ENCODE data around the gene NCOR2. TPM values are rescaled to one million over a fixed set of nuclear protein-coding genes. Genes with fewer than 3 reads are reported as not detected.

NCOR2 gene
- total RNA-seq, 4 donors from 2014 or later = 45.3 to 178 (median 99.9) TPM

GRCh38 chr12:124565656-124566160 lies 1.7 kb downstream of the NCOR2 start:
- 9 to 13% methylated on average over 11 to 14 of the region's 14 CpGs for WGBS, 2 donors
- TF ChIP-seq, protein P1, sequence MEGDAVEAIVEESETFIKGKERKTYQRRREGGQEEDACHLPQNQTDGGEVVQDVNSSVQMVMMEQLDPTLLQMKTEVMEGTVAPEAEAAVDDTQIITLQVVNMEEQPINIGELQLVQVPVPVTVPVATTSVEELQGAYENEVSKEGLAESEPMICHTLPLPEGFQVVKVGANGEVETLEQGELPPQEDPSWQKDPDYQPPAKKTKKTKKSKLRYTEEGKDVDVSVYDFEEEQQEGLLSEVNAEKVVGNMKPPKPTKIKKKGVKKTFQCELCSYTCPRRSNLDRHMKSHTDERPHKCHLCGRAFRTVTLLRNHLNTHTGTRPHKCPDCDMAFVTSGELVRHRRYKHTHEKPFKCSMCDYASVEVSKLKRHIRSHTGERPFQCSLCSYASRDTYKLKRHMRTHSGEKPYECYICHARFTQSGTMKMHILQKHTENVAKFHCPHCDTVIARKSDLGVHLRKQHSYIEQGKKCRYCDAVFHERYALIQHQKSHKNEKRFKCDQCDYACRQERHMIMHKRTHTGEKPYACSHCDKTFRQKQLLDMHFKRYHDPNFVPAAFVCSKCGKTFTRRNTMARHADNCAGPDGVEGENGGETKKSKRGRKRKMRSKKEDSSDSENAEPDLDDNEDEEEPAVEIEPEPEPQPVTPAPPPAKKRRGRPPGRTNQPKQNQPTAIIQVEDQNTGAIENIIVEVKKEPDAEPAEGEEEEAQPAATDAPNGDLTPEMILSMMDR (IDR thresholded peaks at IDR 0.05) = no peak
- TF ChIP-seq POLR2A (IDR thresholded peaks at IDR 0.05) = no peak
- Histone ChIP-seq H3K27ac (peak overlapping the region; percentile 91 to 95 (median 95)), H3K27me3 (no peaks in the 10 kb centered on the region), H3K9me3 (no peaks in the 10 kb centered on the region), H3K4me3 (replicated peaks in 1 of 3) (peak overlapping the region; percentile 63 to 91 (median 86)), H3K4me1 (peaks cover 45 to 49% of the 10 kb centered on the region in 2 donors), H3K36me3 (no peaks in the 10 kb centered on the region)
- no peak for DNase-seq
- intact Hi-C loops (cut with DNase I) = loop anchor here (5.0 kb wide), 2 partner anchors 43 to 202 kb away; no protein-coding TSS in a partner anchor

GRCh38 chr12:124564971-124565491 lies 2.4 kb downstream of the NCOR2 start:
- Histone ChIP-seq H3K4me1 (peaks cover 45 to 49% of the 10 kb centered on the region in 2 donors), H3K4me3 (replicated peaks in 1 of 3) (no peak overlapping the region), H3K27me3 (no peaks in the 10 kb centered on the region), H3K9me3 (no peaks in the 10 kb centered on the region), H3K27ac (peak overlapping the region in 1 of 3 donors; percentile 91), H3K36me3 (no peaks in the 10 kb centered on the region)
- TF ChIP-seq POLR2A (IDR thresholded peaks at IDR 0.05) = no peak
- TF ChIP-seq, protein P1 (IDR thresholded peaks at IDR 0.05) = no peak
- 69 to 76% methylated on average over 10 to 18 of the region's 19 CpGs for WGBS, 2 donors
- intact Hi-C loops (cut with DNase I) = loop anchor here (5.0 kb wide), 2 partner anchors 43 to 202 kb away; no protein-coding TSS in a partner anchor
- DNase-seq = peak; percentile 31 to 37

- Histone ChIP-seq H3K27ac (no peak overlapping the region), H3K9me3 (no peaks in the 10 kb centered on the region), H3K4me1 (peaks cover 45 to 49% of the 10 kb centered on the region in 2 donors), H3K36me3 (no peaks in the 10 kb centered on the region), H3K27me3 (no peaks in the 10 kb centered on the region), H3K4me3 (replicated peaks in 1 of 3) (no peak overlapping the region)
- no peak for TF ChIP-seq POLR2A (IDR thresholded peaks at IDR 0.05)
- TF ChIP-seq, protein P1 (IDR thresholded peaks at IDR 0.05) = no peak
- WGBS, 2 donors = 41 to 51% methylated on average over 6 to 16 of the region's 19 CpGs
- peak; percentile 9 to 26 for DNase-seq
- intact Hi-C loops (cut with DNase I) = no loop called here
These were observed 3.0 kb downstream of the NCOR2 start for GRCh38 chr12:124564232-124564958.

- DNase-seq = no peak
- 84 to 85% methylated on average over 10 of the region's 10 CpGs for WGBS, 2 donors
- H3K4me1 ChIP-seq = peaks cover 42 to 49% of the 10 kb centered on the region in 2 donors
- TF ChIP-seq POLR2A (IDR thresholded peaks at IDR 0.05) = no peak
- TF ChIP-seq, protein P1 (IDR thresholded peaks at IDR 0.05) = no peak
- no peaks in the 10 kb centered on the region for H3K27me3 ChIP-seq
- no peak overlapping the region for H3K27ac ChIP-seq
- no peak overlapping the region for H3K4me3 ChIP-seq (replicated peaks in 1 of 3)
- no peaks in the 10 kb centered on the region for H3K36me3 ChIP-seq
- intact Hi-C loops (cut with DNase I) = no loop called here
- no peaks in the 10 kb centered on the region for H3K9me3 ChIP-seq
These were observed 3.6 kb downstream of the NCOR2 start for GRCh38 chr12:124563809-124564208.

DNA sequence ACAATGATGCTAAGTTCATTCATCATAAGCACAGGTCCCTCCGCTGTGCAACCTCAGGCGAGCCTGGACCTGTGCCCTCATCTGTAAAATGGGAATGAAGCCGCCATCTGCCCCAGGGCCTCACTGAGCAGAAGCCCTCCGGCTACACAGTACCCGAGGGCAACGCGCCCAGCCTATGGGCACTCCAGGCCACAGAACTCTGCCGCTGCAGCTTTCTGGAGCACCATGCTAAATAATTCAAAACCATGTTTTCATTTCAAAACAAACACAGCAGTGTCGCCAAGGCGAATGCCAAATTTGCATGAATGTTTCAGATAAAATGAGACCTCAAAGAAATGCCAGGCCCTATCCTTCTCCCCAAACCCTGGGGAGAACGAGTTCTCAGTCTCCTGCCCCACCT lies 4.0 kb downstream of the NCOR2 start:
- no peak overlapping the region for H3K4me3 ChIP-seq (replicated peaks in 1 of 3)
- 63 to 69% methylated on average over 11 of the region's 11 CpGs for WGBS, 2 donors

More for the DNA sequence above, 4.0 kb downstream of the NCOR2 start:
- intact Hi-C loops (cut with DNase I) = no loop called here
- Histone ChIP-seq H3K9me3 (no peaks in the 10 kb centered on the region), H3K36me3 (no peaks in the 10 kb centered on the region), H3K4me1 (peaks cover 41 to 48% of the 10 kb centered on the region in 2 donors), H3K27ac (no peak overlapping the region), H3K27me3 (no peaks in the 10 kb centered on the region)
- no peak for TF ChIP-seq POLR2A (IDR thresholded peaks at IDR 0.05)
- TF ChIP-seq, protein P1 (IDR thresholded peaks at IDR 0.05) = no peak
- DNase-seq = peak in 1 of 2 donors; percentile 34
